HepG2 (cell line): ENCODE data around the gene ANG. TPM values are rescaled to one million over a fixed set of nuclear protein-coding genes. Genes with fewer than 3 reads are reported as not detected.

Source experiments
- ELF4 ChIP-seq: sonication (generic); formaldehyde crosslinking; IDR thresholded peaks from 2 replicates; pipeline ENCODE4 v1.5.0; 2020; ENCODE audit warnings: missing genetic modification reagents, mild to moderate bottlenecking, moderate library complexity, borderline replicate concordance
- GATA4 ChIP-seq: sonication (generic); IDR thresholded peaks from 2 replicates; pipeline ENCODE4 v1.6.1; 2016; ENCODE audit warnings: antibody characterized with exemption, low read depth, borderline replicate concordance
- HIC2 ChIP-seq: sonication (generic); formaldehyde crosslinking; IDR thresholded peaks from 2 replicates; pipeline ENCODE4 v1.9.0; 2022; ENCODE audit warnings: low read depth, missing genetic modification reagents
- HOMEZ ChIP-seq: IDR thresholded peaks from 2 replicates; pipeline ENCODE4 v1.6.1; 2016; ENCODE audit warnings: low read depth
- JUN ChIP-seq: sonication (generic); formaldehyde crosslinking; IDR thresholded peaks from 2 replicates; pipeline ENCODE4 v1.4.0; 2020; ENCODE audit warnings: mild to moderate bottlenecking, missing genetic modification reagents
- KLF6 ChIP-seq: IDR thresholded peaks from 2 replicates; pipeline ENCODE4 v1.8.0; 2016; ENCODE audit warnings: missing biosample characterization, missing genetic modification reagents
- MBNL3 ChIP-seq: fragments of 250-450 bp; sonication (Bioruptor Pico); conservative IDR thresholded peaks from 2 replicates; pipeline ENCODE4 v1.8.0; 2022; ENCODE audit warnings: mild to moderate bottlenecking, inconsistent platforms
- POLR2G ChIP-seq: fragments of 200-400 bp; formaldehyde crosslinking; IDR thresholded peaks from 2 replicates; pipeline ENCODE4 v1.6.1; 2018; ENCODE audit warnings: mild to moderate bottlenecking, low read depth, low read length, moderate library complexity
- PRDM4 ChIP-seq: sonication (generic); formaldehyde crosslinking; IDR thresholded peaks from 2 replicates; pipeline ENCODE4 v1.9.0; 2021; ENCODE audit warnings: missing genetic modification reagents, borderline replicate concordance
- RFX3 ChIP-seq: IDR thresholded peaks from 2 replicates; pipeline ENCODE4 v1.6.1; 2016; ENCODE audit warnings: missing biosample characterization, missing genetic modification reagents
- SRSF9 ChIP-seq: fragments of 200-400 bp; formaldehyde crosslinking; IDR thresholded peaks from 2 replicates; pipeline ENCODE4 v1.6.1; 2018; ENCODE audit warnings: borderline replicate concordance, mild to moderate bottlenecking, low read depth, low read length; ENCODE audit not compliant: insufficient read depth, poor library complexity, severe bottlenecking
- ZFP41 ChIP-seq: sonication (generic); formaldehyde crosslinking; IDR thresholded peaks from 2 replicates; pipeline ENCODE4 v1.4.0; 2020; ENCODE audit warnings: mild to moderate bottlenecking, missing genetic modification reagents, borderline replicate concordance
- ZFP91 ChIP-seq: sonication (generic); formaldehyde crosslinking; IDR thresholded peaks from 2 replicates; pipeline ENCODE4 v1.9.0; 2022; ENCODE audit warnings: missing genetic modification reagents, mild to moderate bottlenecking, borderline replicate concordance
- ZNF101 ChIP-seq: sonication (generic); formaldehyde crosslinking; IDR thresholded peaks from 2 replicates; pipeline ENCODE4 v1.4.0; 2020; ENCODE audit warnings: mild to moderate bottlenecking, low read depth, missing genetic modification reagents, borderline replicate concordance
- ZNF136 ChIP-seq: sonication (generic); formaldehyde crosslinking; IDR thresholded peaks from 2 replicates; pipeline ENCODE4 v1.8.1; 2022; ENCODE audit warnings: low read depth, mild to moderate bottlenecking, moderate library complexity, missing genetic modification reagents
- ZNF264 ChIP-seq: sonication (generic); formaldehyde crosslinking; IDR thresholded peaks from 2 replicates; pipeline ENCODE4 v1.4.0; 2020; ENCODE audit warnings: missing genetic modification reagents
- ZNF296 ChIP-seq: sonication (generic); formaldehyde crosslinking; conservative IDR thresholded peaks from 2 replicates; pipeline ENCODE4 v1.5.0; 2020; ENCODE audit warnings: mild to moderate bottlenecking, missing genetic modification reagents
- ZNF451 ChIP-seq: sonication (generic); formaldehyde crosslinking; IDR thresholded peaks from 2 replicates; pipeline ENCODE4 v1.5.0; 2020; ENCODE audit warnings: mild to moderate bottlenecking, missing genetic modification reagents
- ZNF501 ChIP-seq: sonication (generic); formaldehyde crosslinking; IDR thresholded peaks from 2 replicates; pipeline ENCODE4 v1.5.1; 2020; ENCODE audit warnings: mild to moderate bottlenecking, moderate library complexity, missing genetic modification reagents
- ZNF510 ChIP-seq: sonication (generic); formaldehyde crosslinking; IDR thresholded peaks from 2 replicates; pipeline ENCODE4 v1.4.0; 2020; ENCODE audit warnings: low read depth, mild to moderate bottlenecking, missing genetic modification reagents
- ZNF782 ChIP-seq: sonication (generic); formaldehyde crosslinking; IDR thresholded peaks from 2 replicates; pipeline ENCODE4 v1.4.0; 2020; ENCODE audit warnings: missing genetic modification reagents, mild to moderate bottlenecking, borderline replicate concordance
- ZNF816 ChIP-seq: sonication (generic); formaldehyde crosslinking; IDR thresholded peaks from 2 replicates; pipeline ENCODE4 v1.8.0; 2022; ENCODE audit warnings: missing genetic modification reagents, mild to moderate bottlenecking, borderline replicate concordance
- ZSCAN12 ChIP-seq: sonication (generic); formaldehyde crosslinking; IDR thresholded peaks from 2 replicates; pipeline ENCODE4 v1.9.0; 2021; ENCODE audit warnings: mild to moderate bottlenecking, missing genetic modification reagents
- ZZZ3 ChIP-seq: sonication (generic); formaldehyde crosslinking; IDR thresholded peaks from 2 replicates; pipeline ENCODE4 v1.4.0; 2020; ENCODE audit warnings: missing genetic modification reagents, mild to moderate bottlenecking, borderline replicate concordance
- polyA plus RNA-seq, 8 experiments: library from polyadenylated mRNA; depleted of rRNA in 3 of 8; stranded (reverse) in 7 of 8; unstranded in 1 of 8; fragments of >200 nt; fragmentation: Illumina TruSeq in 4 of 8; extraction: Trizol in 4 of 8; gene quantifications; 2 replicates each; pipeline versions ENCODE4 v1.2.1 to v1.2.3, GENCODE V29; 2011 to 2016; ENCODE audit warnings: low read depth in 4 of 8, missing spikeins in 1 of 8, mixed read lengths in 1 of 8; ENCODE audit not compliant: insufficient read depth in 1 of 8
- total RNA-seq, 5 experiments: library from RNA; depleted of rRNA; stranded (reverse); fragments of >200 nt; fragmentation: Illumina TruSeq; extraction: Trizol; gene quantifications; 2 replicates each; pipeline ENCODE4 v1.2.3, GENCODE V29; 2016; ENCODE audit warnings: low read depth in 1 of 5

Gene ANG
- total and polyA plus RNA-seq, 2 of the 13 experiments (the other 11 are each of a cell fraction or from before 2014, with no cell fraction given) = 83.6 to 401 TPM

- 0 out of 2 replicates have a peak, but pooled peaks have one; percentile 65 for TF ChIP-seq PRDM4
- no peak for TF ChIP-seq ZNF782
- no peak for TF ChIP-seq ZNF451 (CRISPR knock-in tag)
- TF ChIP-seq HIC2 = no peak
- 0 out of 2 replicates have a peak, but pooled peaks have one; percentile 59 for TF ChIP-seq ZSCAN12 (CRISPR knock-in tag)
- TF ChIP-seq SRSF9 = no peak
- no peak for TF ChIP-seq ELF4
- 0 out of 2 replicates have a peak, but pooled peaks have one; percentile 6 for TF ChIP-seq ZNF296 (CRISPR knock-in tag)
- no peak for TF ChIP-seq ZNF136 (CRISPR knock-in tag)
- peak; percentile 86; the same call in 1 of the 2 replicates for TF ChIP-seq POLR2G
- TF ChIP-seq ZFP91 (CRISPR knock-in tag) = no peak
- TF ChIP-seq MBNL3 (CRISPR knock-in tag) = no peak
- no peak for TF ChIP-seq ZNF264 (CRISPR knock-in tag)
- peak; percentile 77; the same call in 1 of the 2 replicates for TF ChIP-seq ZFP41 (CRISPR knock-in tag)
- TF ChIP-seq ZNF816 = no peak
- TF ChIP-seq ZNF501 (CRISPR knock-in tag) = 0 out of 2 replicates have a peak, but pooled peaks have one; percentile 24
- TF ChIP-seq HOMEZ = no peak
- TF ChIP-seq ZNF510 (CRISPR knock-in tag) = no peak
- 0 out of 2 replicates have a peak, but pooled peaks have one; percentile 0 for TF ChIP-seq KLF6 (CRISPR knock-in tag)
- TF ChIP-seq ZZZ3 (CRISPR knock-in tag) = no peak
- TF ChIP-seq ZNF101 (CRISPR knock-in tag) = no peak
- TF ChIP-seq GATA4 = peak; percentile 28; the same call in 1 of the 2 replicates
- no peak for TF ChIP-seq JUN (CRISPR knock-in tag)
- TF ChIP-seq RFX3 (CRISPR knock-in tag) = no peak
Measured at GRCh38 chr14:20682127-20682434, 6.5 kb upstream of the ANG start (continued).
